ENCODE data around the gene AURKAIP1.

Gene AURKAIP1

GRCh38 chr1:1347026-1347595 is 27.9 kb downstream of the AURKAIP1 start:
- H3K18ac ChIP-seq (ENCODE audit: low read length): peak overlapping the region; percentile 50

GRCh38 chr1:1346501-1346890 is 28.5 kb downstream of the AURKAIP1 start:
- no peaks in the 10 kb centered on the region for H3K27me3 ChIP-seq (ENCODE audit: insufficient read depth, low read length)
- peaks cover 28% of the 10 kb centered on the region for H3K79me2 ChIP-seq (ENCODE audit: control insufficient read depth, insufficient read depth, low read length, poor library complexity)
- no peak for DNase-seq
- no peak overlapping the region for H3K4me3 ChIP-seq (ENCODE audit: low read depth, low read length)
- no peak overlapping the region for H4K8ac ChIP-seq (ENCODE audit: low read depth, low read length)
- no CpG with 5 or more reads among the region's 10 CpGs for WGBS (ENCODE audit: extremely low coverage, insufficient coverage, insufficient read length)
- no peak overlapping the region for H4K12ac ChIP-seq (ENCODE audit: low read depth, low read length)
- H3K9me3 ChIP-seq (ENCODE audit: insufficient read depth, low read depth, low read length): no peaks in the 10 kb centered on the region
- peaks cover 14 to 34% of the 10 kb centered on the region in 2 experiments for H3K4me1 ChIP-seq (ENCODE audit: control insufficient read depth in 1 of 2, insufficient read depth in 2 of 2, low read length in 2 of 2)
- H2BK12ac ChIP-seq (ENCODE audit: low read length): no peak overlapping the region
- H3K4me2 ChIP-seq (ENCODE audit: low read length): no peak overlapping the region
- H2BK5ac ChIP-seq (ENCODE audit: low read depth, low read length, poor library complexity): no peak overlapping the region
- H3K14ac ChIP-seq (ENCODE audit: low read length): no peak overlapping the region
- peak overlapping the region; percentile 57 for H3K4ac ChIP-seq (ENCODE audit: low read depth, low read length)
- no peak overlapping the region for H3K9ac ChIP-seq (ENCODE audit: low read length)
- H2AFZ ChIP-seq (ENCODE audit: insufficient read depth, low read length, poor library complexity): no peak overlapping the region
- no peak overlapping the region for H2BK120ac ChIP-seq (ENCODE audit: insufficient read depth, low read length, poor library complexity)
- peaks cover 10 to 11% of the 10 kb centered on the region in 2 experiments for H3K36me3 ChIP-seq (ENCODE audit: control insufficient read depth in 1 of 2, insufficient read depth in 2 of 2, low read length in 2 of 2)
- no peak overlapping the region for H2AK5ac ChIP-seq (ENCODE audit: low read length)
- no peak overlapping the region for H4K91ac ChIP-seq (ENCODE audit: low read depth, low read length)
- peak overlapping the region; percentile 46 for H3K18ac ChIP-seq (ENCODE audit: low read length)
- no peak overlapping the region for H3K23ac ChIP-seq (ENCODE audit: low read length)
- no peak overlapping the region for H3K27ac ChIP-seq (ENCODE audit: low read depth, low read length)
- peaks cover 14% of the 10 kb centered on the region for H3K79me1 ChIP-seq (ENCODE audit: low read length)

More at GRCh38 chr1:1347026-1347595, 27.9 kb downstream of the AURKAIP1 start:
- peaks cover 14% of the 10 kb centered on the region for H3K79me1 ChIP-seq (ENCODE audit: low read length)
- no peak overlapping the region for H2AK5ac ChIP-seq (ENCODE audit: low read length)
- H4K8ac ChIP-seq (ENCODE audit: low read depth, low read length): no peak overlapping the region
- no peak overlapping the region for H2BK120ac ChIP-seq (ENCODE audit: insufficient read depth, low read length, poor library complexity)
- peak overlapping the region; percentile 73 for H3K4me2 ChIP-seq (ENCODE audit: low read length)
- H4K12ac ChIP-seq (ENCODE audit: low read depth, low read length): no peak overlapping the region
- peaks cover 28% of the 10 kb centered on the region for H3K79me2 ChIP-seq (ENCODE audit: control insufficient read depth, insufficient read depth, low read length, poor library complexity)
- H3K36me3 ChIP-seq (ENCODE audit: control insufficient read depth in 1 of 2, insufficient read depth in 2 of 2, low read length in 2 of 2): peaks cover 7% of the 10 kb centered on the region in 2 experiments
- H3K9me3 ChIP-seq (ENCODE audit: insufficient read depth, low read depth, low read length): no peaks in the 10 kb centered on the region
- no peak overlapping the region for H3K9ac ChIP-seq (ENCODE audit: low read length)
- H3K4me3 ChIP-seq (ENCODE audit: low read depth, low read length): no peak overlapping the region
- no peak overlapping the region for H3K23ac ChIP-seq (ENCODE audit: low read length)
- no peak overlapping the region for H2BK5ac ChIP-seq (ENCODE audit: low read depth, low read length, poor library complexity)
- H3K4me1 ChIP-seq (ENCODE audit: control insufficient read depth in 1 of 2, insufficient read depth in 2 of 2, low read length in 2 of 2): peaks cover 17 to 38% of the 10 kb centered on the region in 2 experiments
- DNase-seq: no peak
- H3K27ac ChIP-seq (ENCODE audit: low read depth, low read length): no peak overlapping the region
- no CpG with 5 or more reads among the region's 10 CpGs for WGBS (ENCODE audit: extremely low coverage, insufficient coverage, insufficient read length)
- peak overlapping the region; percentile 11 for H2AFZ ChIP-seq (ENCODE audit: insufficient read depth, low read length, poor library complexity)
- H3K14ac ChIP-seq (ENCODE audit: low read length): no peak overlapping the region
- H3K4ac ChIP-seq (ENCODE audit: low read depth, low read length): peak overlapping the region; percentile 57
- H2BK12ac ChIP-seq (ENCODE audit: low read length): no peak overlapping the region
- H3K27me3 ChIP-seq (ENCODE audit: insufficient read depth, low read length): no peaks in the 10 kb centered on the region
- H4K91ac ChIP-seq (ENCODE audit: low read depth, low read length): no peak overlapping the region

GRCh38 chr1:1345860-1346500 is 29.0 kb downstream of the AURKAIP1 start:
- H3K27me3 ChIP-seq (ENCODE audit: insufficient read depth, low read length): no peaks in the 10 kb centered on the region
- no CpG with 5 or more reads among the region's 12 CpGs for WGBS (ENCODE audit: extremely low coverage, insufficient coverage, insufficient read length)
- H2AK5ac ChIP-seq (ENCODE audit: low read length): no peak overlapping the region

GRCh38 chr1:1345384-1345783 is 29.6 kb downstream of the AURKAIP1 start:
- peaks cover 18 to 22% of the 10 kb centered on the region in 2 experiments for H3K36me3 ChIP-seq (ENCODE audit: control insufficient read depth in 1 of 2, insufficient read depth in 2 of 2, low read length in 2 of 2)
- no peak overlapping the region for H3K23ac ChIP-seq (ENCODE audit: low read length)
- H4K8ac ChIP-seq (ENCODE audit: low read depth, low read length): no peak overlapping the region
- H3K27me3 ChIP-seq (ENCODE audit: insufficient read depth, low read length): no peaks in the 10 kb centered on the region
- no CpG with 5 or more reads among the region's 16 CpGs for WGBS (ENCODE audit: extremely low coverage, insufficient coverage, insufficient read length)
- no peak overlapping the region for H2AK5ac ChIP-seq (ENCODE audit: low read length)
- H3K4me1 ChIP-seq (ENCODE audit: control insufficient read depth in 1 of 2, insufficient read depth in 2 of 2, low read length in 2 of 2): peaks cover 14 to 31% of the 10 kb centered on the region in 2 experiments
- no peak overlapping the region for H3K4me3 ChIP-seq (ENCODE audit: low read depth, low read length)
- no peak overlapping the region for H4K91ac ChIP-seq (ENCODE audit: low read depth, low read length)
- no peak overlapping the region for H3K4me2 ChIP-seq (ENCODE audit: low read length)
- no peak overlapping the region for H4K12ac ChIP-seq (ENCODE audit: low read depth, low read length)
- H3K27ac ChIP-seq (ENCODE audit: low read depth, low read length): no peak overlapping the region
- no peak overlapping the region for H2BK120ac ChIP-seq (ENCODE audit: insufficient read depth, low read length, poor library complexity)
- H3K14ac ChIP-seq (ENCODE audit: low read length): no peak overlapping the region
- H3K79me1 ChIP-seq (ENCODE audit: low read length): peaks cover 12% of the 10 kb centered on the region
- no peak overlapping the region for H2BK5ac ChIP-seq (ENCODE audit: low read depth, low read length, poor library complexity)
- H3K79me2 ChIP-seq (ENCODE audit: control insufficient read depth, insufficient read depth, low read length, poor library complexity): peaks cover 28% of the 10 kb centered on the region
- DNase-seq: peak in 1 of 2 donors; percentile 54
- no peak overlapping the region for H2BK12ac ChIP-seq (ENCODE audit: low read length)
- peak overlapping the region; percentile 20 for H3K4ac ChIP-seq (ENCODE audit: low read depth, low read length)
- no peak overlapping the region for H3K9ac ChIP-seq (ENCODE audit: low read length)
- peaks cover 10% of the 10 kb centered on the region for H3K9me3 ChIP-seq (ENCODE audit: insufficient read depth, low read depth, low read length)
- peak overlapping the region; percentile 12 for H3K18ac ChIP-seq (ENCODE audit: low read length)
- no peak overlapping the region for H2AFZ ChIP-seq (ENCODE audit: insufficient read depth, low read length, poor library complexity)

More at GRCh38 chr1:1345860-1346500, 29.0 kb downstream of the AURKAIP1 start:
- no peak overlapping the region for H3K9ac ChIP-seq (ENCODE audit: low read length)
- no peak overlapping the region for H3K18ac ChIP-seq (ENCODE audit: low read length)
- H3K4me3 ChIP-seq (ENCODE audit: low read depth, low read length): no peak overlapping the region
- H3K79me2 ChIP-seq (ENCODE audit: control insufficient read depth, insufficient read depth, low read length, poor library complexity): peaks cover 28% of the 10 kb centered on the region
- H3K4me1 ChIP-seq (ENCODE audit: control insufficient read depth in 1 of 2, insufficient read depth in 2 of 2, low read length in 2 of 2): peaks cover 14 to 31% of the 10 kb centered on the region in 2 experiments
- H2BK5ac ChIP-seq (ENCODE audit: low read depth, low read length, poor library complexity): no peak overlapping the region
- H3K4ac ChIP-seq (ENCODE audit: low read depth, low read length): peak overlapping the region; percentile 57
- no peak overlapping the region for H2AFZ ChIP-seq (ENCODE audit: insufficient read depth, low read length, poor library complexity)
- peaks cover 12% of the 10 kb centered on the region for H3K79me1 ChIP-seq (ENCODE audit: low read length)
- H3K27ac ChIP-seq (ENCODE audit: low read depth, low read length): no peak overlapping the region
- peaks cover 5% of the 10 kb centered on the region for H3K9me3 ChIP-seq (ENCODE audit: insufficient read depth, low read depth, low read length)
- no peak overlapping the region for H4K91ac ChIP-seq (ENCODE audit: low read depth, low read length)
- no peak overlapping the region for H2BK120ac ChIP-seq (ENCODE audit: insufficient read depth, low read length, poor library complexity)
- no peak overlapping the region for H3K23ac ChIP-seq (ENCODE audit: low read length)
- no peak for DNase-seq
- H3K14ac ChIP-seq (ENCODE audit: low read length): no peak overlapping the region
- peaks cover 15 to 16% of the 10 kb centered on the region in 2 experiments for H3K36me3 ChIP-seq (ENCODE audit: control insufficient read depth in 1 of 2, insufficient read depth in 2 of 2, low read length in 2 of 2)
- no peak overlapping the region for H3K4me2 ChIP-seq (ENCODE audit: low read length)
- no peak overlapping the region for H4K12ac ChIP-seq (ENCODE audit: low read depth, low read length)
- no peak overlapping the region for H2BK12ac ChIP-seq (ENCODE audit: low read length)
- no peak overlapping the region for H4K8ac ChIP-seq (ENCODE audit: low read depth, low read length)

All from trophoblast cell (in vitro differentiated cells and primary cell).